SK-N-SH (cell line): ENCODE measurements around the gene TICRR. TPM values are rescaled to one million over a fixed set of nuclear protein-coding genes. Genes with fewer than 3 reads are reported as not detected.

Source experiments
- CTCF ChIA-PET: fragments of 300-600, 350-600 bp; formaldehyde crosslinking; extraction: SDS; loops from one replicate; lab custom pipeline; 2021; lab: Yijun Ruan, JAX
- POLR2A ChIA-PET: fragments of 350-600 bp; sonication (Branson Sonifier 250); formaldehyde crosslinking; extraction: SDS; loops from one replicate; lab custom pipeline; 2020; ENCODE audit warnings: antibody characterized with exemption, inconsistent platforms; lab: Yijun Ruan, JAX
- DNase-seq: peaks from one replicate; pipeline ENCODE4 v3.0.0; 2012
- H2AFZ ChIP-seq: fragments of 200-600 bp; sonication (generic); 2 replicates; pipeline ENCODE4 v1.8.1; 2016; ENCODE audit warnings: antibody characterized with exemption, mild to moderate bottlenecking, low read depth
- H3F3A ChIP-seq: fragments of 200-600 bp; sonication (generic); replicated peaks from 2 replicates; pipeline ENCODE3; 2016; ENCODE audit warnings: antibody characterized with exemption, mild to moderate bottlenecking; ENCODE audit not compliant: insufficient read depth
- H3K27ac ChIP-seq, 2 experiments: fragments of 200-500 bp in 1 of 2; fragments of 200-600 bp in 1 of 2; sonication (Bioruptor generic) in 1 of 2; sonication (generic), shearing (Covaris generic) in 1 of 2; 2 replicates each; pipeline versions ENCODE4 v1.5.1 to v1.6.1; 2014 to 2016; ENCODE audit warnings: low read depth in 2 of 2, inconsistent platforms in 1 of 2, low read length in 1 of 2, mild to moderate bottlenecking in 1 of 2, mixed read lengths in 1 of 2
- H3K27me3 ChIP-seq: fragments of 200-600 bp; sonication (generic), shearing (Covaris generic); 2 replicates; pipeline ENCODE4 v1.6.1; 2016; ENCODE audit warnings: mixed run types; ENCODE audit not compliant: insufficient read depth
- H3K36me3 ChIP-seq, 2 experiments: fragments of 200-500 bp in 1 of 2; fragments of 200-600 bp in 1 of 2; sonication (Bioruptor generic) in 1 of 2; sonication (generic) in 1 of 2; replicated peaks in 1 of 2; 2 replicates each; pipeline versions ENCODE3 to v1.5.1; 2014 to 2016; ENCODE audit warnings: low read length in 1 of 2, mild to moderate bottlenecking in 1 of 2; ENCODE audit not compliant: insufficient read depth in 2 of 2, control insufficient read depth in 1 of 2
- H3K4me1 ChIP-seq, 2 experiments: fragments of 200-500 bp in 1 of 2; fragments of 200-600 bp in 1 of 2; sonication (Bioruptor generic) in 1 of 2; sonication (generic), shearing (Covaris generic) in 1 of 2; 2 replicates each; pipeline versions ENCODE4 v1.5.1 to v1.6.1; 2014 to 2016; ENCODE audit warnings: low read depth in 1 of 2, low read length in 1 of 2, mixed run types in 1 of 2; ENCODE audit not compliant: insufficient read depth in 2 of 2, control insufficient read depth in 1 of 2
- H3K4me2 ChIP-seq: fragments of 200-600 bp; sonication (generic), shearing (Covaris generic); 2 replicates; pipeline ENCODE4 v1.6.1; 2017; ENCODE audit warnings: mixed run types
- H3K4me3 ChIP-seq, 2 experiments: fragments of 200-500 bp in 1 of 2; fragments of 200-600 bp in 1 of 2; sonication (Bioruptor generic) in 1 of 2; sonication (generic), shearing (Covaris generic) in 1 of 2; 2 replicates each; pipeline versions ENCODE4 v1.5.1 to v1.8.1; 2014 to 2016; ENCODE audit warnings: low read depth in 2 of 2, inconsistent platforms in 1 of 2, low read length in 1 of 2, mild to moderate bottlenecking in 1 of 2, mixed read lengths in 1 of 2, moderate library complexity in 1 of 2
- H3K79me2 ChIP-seq: fragments of 200-600 bp; sonication (generic); 2 replicates; pipeline ENCODE4 v1.8.1; 2017; ENCODE audit warnings: mild to moderate bottlenecking; ENCODE audit not compliant: insufficient read depth
- H3K9ac ChIP-seq: fragments of 200-600 bp; sonication (generic); 2 replicates; pipeline ENCODE4 v1.6.1; 2017; ENCODE audit warnings: mixed run types
- H3K9me2 ChIP-seq: fragments of 200-600 bp; sonication (generic); 2 replicates; pipeline ENCODE4 v1.6.1; 2017; ENCODE audit warnings: mixed run types
- H3K9me3 ChIP-seq: fragments of 200-600 bp; sonication (generic); 2 replicates; pipeline ENCODE4 v1.6.1; 2017; ENCODE audit warnings: mixed run types, mild to moderate bottlenecking, moderate library complexity
- H4K20me1 ChIP-seq: fragments of 200-600 bp; sonication (generic); 2 replicates; pipeline ENCODE4 v1.6.1; 2017; ENCODE audit warnings: mild to moderate bottlenecking, mixed run types; ENCODE audit not compliant: insufficient read depth
- ELF1 ChIP-seq: IDR thresholded peaks from 2 replicates; pipeline ENCODE4 v1.4.0; 2012
- EP300 ChIP-seq, 2 experiments: IDR thresholded peaks; 2 replicates each; pipeline versions ENCODE4 v1.4.0 to v1.6.1; 2012; ENCODE audit warnings: borderline replicate concordance in 1 of 2, low read depth in 1 of 2, low read length in 1 of 2
- EZH2phosphoT487 ChIP-seq: fragments of 200-600 bp; sonication (generic); IDR thresholded peaks from 2 replicates; pipeline ENCODE4 v1.6.1; 2017; ENCODE audit warnings: low read depth, mixed run types, mild to moderate bottlenecking, antibody characterized with exemption, moderate library complexity, borderline replicate concordance
- FOXJ3 ChIP-seq: sonication (generic); formaldehyde crosslinking; IDR thresholded peaks from 2 replicates; pipeline ENCODE4 v1.5.1; 2020; ENCODE audit warnings: mild to moderate bottlenecking, missing genetic modification reagents
- FOXM1 ChIP-seq: IDR thresholded peaks from 2 replicates; pipeline ENCODE4 v1.4.0; 2012; ENCODE audit warnings: low read depth, mild to moderate bottlenecking
- MXI1 ChIP-seq: IDR thresholded peaks from 2 replicates; pipeline ENCODE4 v1.6.1; 2012; ENCODE audit warnings: mild to moderate bottlenecking, low read depth, low read length, improper control_type of control experiment
- NRF1 ChIP-seq: IDR thresholded peaks from 2 replicates; pipeline ENCODE4 v1.6.1; 2012; ENCODE audit warnings: low read depth, mild to moderate bottlenecking, low read length
- POLR2AphosphoS5 ChIP-seq: IDR thresholded peaks from 2 replicates; pipeline ENCODE4 v1.6.1; 2012; ENCODE audit warnings: low read depth, low read length
- SMC3 ChIP-seq: IDR thresholded peaks from 2 replicates; pipeline ENCODE4 v1.6.1; 2012; ENCODE audit warnings: low read depth, low read length, improper control_type of control experiment
- YY1 ChIP-seq: IDR thresholded peaks from 2 replicates; pipeline ENCODE4 v1.4.0; 2012; ENCODE audit warnings: low read depth, mild to moderate bottlenecking
- WGBS: methylation state at CpG from one replicate; pipeline ENCODE4 v1.1.6; 2017; ENCODE audit warnings: low lambda C conversion rate; 5-methylcytosine and 5-hydroxymethylcytosine counted together
- polyA plus RNA-seq, 3 experiments: library from polyadenylated mRNA; depleted of rRNA; stranded (reverse); fragments of >200 nt; gene quantifications; 2 replicates each; pipeline ENCODE4 v1.2.3, GENCODE V29; 2012
- TF ChIP-seq, protein P1 (sequence below): fragments of 150-350 bp; IDR thresholded peaks from 2 replicates; pipeline ENCODE4 v1.6.1; 2016; ENCODE audit warnings: mild to moderate bottlenecking, low read depth, low read length
- TF ChIP-seq, protein P2 (sequence below): fragments of 200-600 bp; sonication (generic); IDR thresholded peaks from 2 replicates; pipeline ENCODE4 v1.6.1; 2017; ENCODE audit warnings: antibody characterized with exemption, mild to moderate bottlenecking, moderate library complexity
- TF ChIP-seq, protein P3 (sequence below): IDR thresholded peaks from 2 replicates; pipeline ENCODE4 v1.4.0; 2012; ENCODE audit warnings: low read depth

TICRR gene
- polyA plus RNA-seq, 1 of the 3 experiments (the other 2 are of a cell fraction) = 3.2 TPM

DNA sequence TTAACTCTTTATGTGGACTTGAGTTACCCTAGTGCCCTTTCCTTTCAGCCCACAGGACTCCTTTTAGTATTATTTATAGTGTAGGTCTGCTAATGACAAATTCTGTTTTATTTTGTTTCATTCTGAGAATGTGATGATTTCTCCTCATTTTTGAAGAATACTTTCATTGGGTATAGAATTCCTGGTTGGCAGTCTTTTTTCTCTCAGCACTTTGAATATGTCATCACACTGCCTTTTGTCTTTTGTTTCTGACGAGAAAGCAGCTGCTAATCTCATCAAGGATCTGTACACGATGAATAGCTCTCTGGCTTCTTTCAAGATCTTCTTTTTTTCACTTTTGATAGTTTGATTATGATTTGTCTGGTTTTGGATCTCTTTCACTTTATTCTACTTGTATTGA, 37.8 kb downstream of the TICRR start:
- Histone ChIP-seq H3F3A (peaks cover 7% of the 10 kb centered on the region), H3K4me3 (no peak overlapping the region), H4K20me1 (no peaks in the 10 kb centered on the region), H3K9me3 (peaks cover 29% of the 10 kb centered on the region), H2AFZ (no peak overlapping the region), H3K4me1 (no peaks in the 10 kb centered on the region), H3K36me3 (peaks cover 41 to 85% of the 10 kb centered on the region in 2 experiments), H3K27ac (no peak overlapping the region), H3K9me2 (no peaks in the 10 kb centered on the region), H3K79me2 (peaks cover 4% of the 10 kb centered on the region; the same call in 1 of the 2 replicates), H3K27me3 (no peaks in the 10 kb centered on the region), H3K9ac (no peak overlapping the region), H3K4me2 (no peak overlapping the region)
- ChIA-PET CTCF (interaction anchor here (1.0 to 4.4 kb wide), 2 partner anchors 34 to 45 kb away, joined by 3 to 14 read pairs; no protein-coding TSS in a partner anchor), POLR2A (no interaction called here)
- TF ChIP-seq FOXM1 = no peak
- no peak for TF ChIP-seq EP300 (IDR thresholded peaks at IDR 0.05; ENCODE audit: borderline replicate concordance in 1 of 2, low read depth in 1 of 2, low read length in 1 of 2)
- TF ChIP-seq EZH2phosphoT487 = no peak
- WGBS = 94% methylated on average over 2 of the region's 2 CpGs
- DNase-seq = no peak

DNA sequence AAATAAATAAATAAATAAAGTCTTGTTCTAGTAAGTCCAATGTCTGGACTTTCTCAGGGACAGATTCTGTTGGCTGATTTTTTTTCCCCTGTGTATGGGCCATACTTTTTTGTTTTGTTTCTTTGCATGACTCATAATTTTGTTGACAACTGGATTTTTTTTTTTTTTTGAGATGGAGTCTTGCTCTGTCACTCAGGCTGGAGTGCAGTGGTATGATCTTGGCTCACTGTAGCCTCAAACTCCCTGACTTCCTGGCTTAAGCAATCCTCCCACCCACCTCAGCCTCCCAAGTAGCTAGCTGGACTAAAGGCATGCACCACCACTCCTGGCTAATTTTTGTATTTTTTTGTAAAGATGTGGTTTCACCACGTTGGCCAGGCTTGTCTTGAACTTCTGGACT, 38.9 kb downstream of the TICRR start:
- TF ChIP-seq FOXJ3 (CRISPR knock-in tag) (no peak), POLR2AphosphoS5 (no peak), YY1 (no peak), SMC3 (no peak)
- TF ChIP-seq, protein P1, sequence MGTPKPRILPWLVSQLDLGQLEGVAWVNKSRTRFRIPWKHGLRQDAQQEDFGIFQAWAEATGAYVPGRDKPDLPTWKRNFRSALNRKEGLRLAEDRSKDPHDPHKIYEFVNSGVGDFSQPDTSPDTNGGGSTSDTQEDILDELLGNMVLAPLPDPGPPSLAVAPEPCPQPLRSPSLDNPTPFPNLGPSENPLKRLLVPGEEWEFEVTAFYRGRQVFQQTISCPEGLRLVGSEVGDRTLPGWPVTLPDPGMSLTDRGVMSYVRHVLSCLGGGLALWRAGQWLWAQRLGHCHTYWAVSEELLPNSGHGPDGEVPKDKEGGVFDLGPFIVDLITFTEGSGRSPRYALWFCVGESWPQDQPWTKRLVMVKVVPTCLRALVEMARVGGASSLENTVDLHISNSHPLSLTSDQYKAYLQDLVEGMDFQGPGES = no peak
- no peaks in the 10 kb centered on the region for H3K9me2 ChIP-seq
- peaks cover 4% of the 10 kb centered on the region; the same call in 1 of the 2 replicates for H3K79me2 ChIP-seq
- peaks cover 34 to 77% of the 10 kb centered on the region in 2 experiments for H3K36me3 ChIP-seq
- H3K27ac ChIP-seq = no peak overlapping the region
- ChIA-PET CTCF (interaction anchor here (1.4 kb wide), 1 partner anchor 32 kb away, joined by 3 read pairs; no protein-coding TSS in a partner anchor), POLR2A (no interaction called here)
- no peak overlapping the region for H2AFZ ChIP-seq
- no peak overlapping the region for H3K4me3 ChIP-seq
- DNase-seq = no peak
- H3K27me3 ChIP-seq = no peaks in the 10 kb centered on the region
- peaks cover 3% of the 10 kb centered on the region for H3F3A ChIP-seq
- no peaks in the 10 kb centered on the region for H3K4me1 ChIP-seq
- WGBS = 92% methylated on average over 1 of the region's 1 CpG
- H3K9ac ChIP-seq = no peak overlapping the region
- peaks cover 29% of the 10 kb centered on the region for H3K9me3 ChIP-seq
- H4K20me1 ChIP-seq = no peaks in the 10 kb centered on the region
- no peak overlapping the region for H3K4me2 ChIP-seq

DNA sequence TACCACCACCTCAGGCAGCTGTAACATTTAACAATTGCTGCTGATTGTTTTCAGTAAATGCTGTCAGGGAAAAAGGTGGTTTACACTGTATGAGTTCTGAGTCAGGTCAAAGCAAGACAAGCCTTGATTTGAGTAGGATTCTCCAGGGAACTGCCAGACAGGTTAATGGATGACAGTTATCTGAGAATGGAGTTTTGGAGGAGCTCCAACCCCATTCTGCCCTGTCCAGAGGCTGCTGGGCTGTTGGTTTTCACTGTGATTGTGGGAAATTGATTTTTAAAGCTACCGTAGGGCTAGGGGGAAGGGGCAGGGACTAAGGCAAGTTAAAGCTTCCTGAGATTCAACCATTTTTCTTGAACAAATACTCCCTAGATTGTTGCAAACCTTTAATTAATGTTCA, 39.9 kb downstream of the TICRR start:
- POLR2A ChIA-PET = no interaction called here

More for the DNA sequence above, 39.9 kb downstream of the TICRR start:
- Histone ChIP-seq H2AFZ (no peak overlapping the region), H3K4me1 (no peaks in the 10 kb centered on the region), H4K20me1 (no peaks in the 10 kb centered on the region), H3K9me2 (no peaks in the 10 kb centered on the region), H3K4me3 (no peak overlapping the region), H3K27ac (no peak overlapping the region), H3F3A (peaks cover 3% of the 10 kb centered on the region), H3K9ac (no peak overlapping the region), H3K79me2 (peaks cover 4% of the 10 kb centered on the region; the same call in 1 of the 2 replicates), H3K4me2 (no peak overlapping the region), H3K36me3 (peaks cover 31 to 75% of the 10 kb centered on the region in 2 experiments), H3K9me3 (peaks cover 29% of the 10 kb centered on the region), H3K27me3 (no peaks in the 10 kb centered on the region)
- WGBS = 86% methylated on average over 1 of the region's 1 CpG
- no peak for DNase-seq
- no peak for TF ChIP-seq MXI1
- TF ChIP-seq FOXJ3 (CRISPR knock-in tag) = no peak
- no peak for TF ChIP-seq NRF1
- TF ChIP-seq ELF1 = no peak
- TF ChIP-seq, protein P2, sequence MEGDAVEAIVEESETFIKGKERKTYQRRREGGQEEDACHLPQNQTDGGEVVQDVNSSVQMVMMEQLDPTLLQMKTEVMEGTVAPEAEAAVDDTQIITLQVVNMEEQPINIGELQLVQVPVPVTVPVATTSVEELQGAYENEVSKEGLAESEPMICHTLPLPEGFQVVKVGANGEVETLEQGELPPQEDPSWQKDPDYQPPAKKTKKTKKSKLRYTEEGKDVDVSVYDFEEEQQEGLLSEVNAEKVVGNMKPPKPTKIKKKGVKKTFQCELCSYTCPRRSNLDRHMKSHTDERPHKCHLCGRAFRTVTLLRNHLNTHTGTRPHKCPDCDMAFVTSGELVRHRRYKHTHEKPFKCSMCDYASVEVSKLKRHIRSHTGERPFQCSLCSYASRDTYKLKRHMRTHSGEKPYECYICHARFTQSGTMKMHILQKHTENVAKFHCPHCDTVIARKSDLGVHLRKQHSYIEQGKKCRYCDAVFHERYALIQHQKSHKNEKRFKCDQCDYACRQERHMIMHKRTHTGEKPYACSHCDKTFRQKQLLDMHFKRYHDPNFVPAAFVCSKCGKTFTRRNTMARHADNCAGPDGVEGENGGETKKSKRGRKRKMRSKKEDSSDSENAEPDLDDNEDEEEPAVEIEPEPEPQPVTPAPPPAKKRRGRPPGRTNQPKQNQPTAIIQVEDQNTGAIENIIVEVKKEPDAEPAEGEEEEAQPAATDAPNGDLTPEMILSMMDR = no peak
- TF ChIP-seq, protein P3, sequence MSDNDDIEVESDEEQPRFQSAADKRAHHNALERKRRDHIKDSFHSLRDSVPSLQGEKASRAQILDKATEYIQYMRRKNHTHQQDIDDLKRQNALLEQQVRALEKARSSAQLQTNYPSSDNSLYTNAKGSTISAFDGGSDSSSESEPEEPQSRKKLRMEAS = no peak
- CTCF ChIA-PET = interaction anchor here (1.0 to 1.4 kb wide), 2 partner anchors 31 to 32 kb away, joined by 3 read pairs; no protein-coding TSS in a partner anchor
